Osteocyte (in vitro differentiated cells): ENCODE results near the gene TMPRSS3. TPM values are rescaled to one million over a fixed set of nuclear protein-coding genes. Genes with fewer than 3 reads are reported as not detected.

Experiments used
- DNase-seq: peaks from one replicate; pipeline ENCODE4 v3.0.0; 2021; ENCODE audit warnings: mixed read lengths; ENCODE audit not compliant: unreplicated experiment; ENCODE audit errors: extremely low spot score
- H3K27ac Mint-ChIP-seq: one replicate; pipeline ENCODE4 v1.8.0; 2021; ENCODE audit warnings: mild to moderate bottlenecking, mixed read lengths; ENCODE audit not compliant: unreplicated experiment
- H3K27me3 Mint-ChIP-seq: one replicate; pipeline ENCODE4 v1.8.0; 2021; ENCODE audit warnings: mixed read lengths; ENCODE audit not compliant: unreplicated experiment
- H3K36me3 Mint-ChIP-seq: one replicate; pipeline ENCODE4 v1.8.0; 2021; ENCODE audit warnings: mixed read lengths; ENCODE audit not compliant: unreplicated experiment
- H3K4me1 Mint-ChIP-seq: one replicate; pipeline ENCODE4 v1.8.0; 2021; ENCODE audit warnings: mixed read lengths; ENCODE audit not compliant: unreplicated experiment
- H3K4me3 Mint-ChIP-seq: one replicate; pipeline ENCODE4 v1.8.0; 2021; ENCODE audit warnings: mild to moderate bottlenecking, moderate library complexity, mixed read lengths; ENCODE audit not compliant: unreplicated experiment
- H3K9me3 Mint-ChIP-seq: one replicate; pipeline ENCODE4 v1.8.0; 2021; ENCODE audit warnings: mixed read lengths; ENCODE audit not compliant: unreplicated experiment
- total RNA-seq: library from RNA; stranded (reverse); gene quantifications from 2 replicates; pipeline ENCODE4 v1.2.1, GENCODE V29; 2021
- TF ChIP-seq, protein P1 (sequence below): fragments of 200-600 bp; sonication (generic); IDR thresholded peaks from 2 replicates; pipeline ENCODE4 v1.5.0; 2021; ENCODE audit warnings: antibody characterized with exemption, mild to moderate bottlenecking, moderate library complexity

The TMPRSS3 gene
- total RNA-seq, 1 donor from 2014 or later: not detected

DNA sequence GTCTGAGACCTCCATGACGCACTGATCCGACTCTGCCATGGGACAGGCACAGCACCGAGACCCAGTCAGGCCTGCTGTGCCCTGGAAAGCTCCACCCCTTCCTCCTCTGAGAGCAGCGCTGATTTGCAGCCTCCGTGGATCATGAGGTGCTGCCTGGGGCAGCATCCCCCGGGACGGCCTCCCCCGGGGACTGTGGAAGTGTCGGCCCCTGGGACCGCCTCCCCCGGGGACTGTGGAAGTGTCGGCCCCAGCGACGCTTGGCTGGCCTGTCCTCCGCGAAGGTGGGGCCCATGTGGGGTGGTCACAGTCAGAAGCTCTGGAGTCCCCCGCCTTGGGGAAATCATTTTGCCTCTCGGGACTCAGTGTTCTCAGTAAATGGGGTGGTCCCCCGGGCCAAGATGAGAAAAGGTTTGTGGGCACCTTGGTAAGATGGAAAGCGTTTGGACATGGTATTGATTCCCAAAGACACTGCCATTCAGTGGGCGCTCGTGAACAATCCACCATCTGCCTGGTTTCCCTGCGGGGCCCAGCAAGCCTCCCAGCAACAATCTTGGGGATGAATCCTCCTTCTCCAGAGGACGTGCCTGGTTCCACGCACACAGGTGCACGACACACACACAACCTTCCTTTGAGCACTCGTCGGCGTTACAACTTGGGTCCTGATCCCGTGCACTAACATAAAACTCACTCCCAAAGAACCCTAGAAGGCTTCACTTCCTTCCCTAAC is 48.1 kb downstream of the TMPRSS3 start:
- TF ChIP-seq, protein P1, sequence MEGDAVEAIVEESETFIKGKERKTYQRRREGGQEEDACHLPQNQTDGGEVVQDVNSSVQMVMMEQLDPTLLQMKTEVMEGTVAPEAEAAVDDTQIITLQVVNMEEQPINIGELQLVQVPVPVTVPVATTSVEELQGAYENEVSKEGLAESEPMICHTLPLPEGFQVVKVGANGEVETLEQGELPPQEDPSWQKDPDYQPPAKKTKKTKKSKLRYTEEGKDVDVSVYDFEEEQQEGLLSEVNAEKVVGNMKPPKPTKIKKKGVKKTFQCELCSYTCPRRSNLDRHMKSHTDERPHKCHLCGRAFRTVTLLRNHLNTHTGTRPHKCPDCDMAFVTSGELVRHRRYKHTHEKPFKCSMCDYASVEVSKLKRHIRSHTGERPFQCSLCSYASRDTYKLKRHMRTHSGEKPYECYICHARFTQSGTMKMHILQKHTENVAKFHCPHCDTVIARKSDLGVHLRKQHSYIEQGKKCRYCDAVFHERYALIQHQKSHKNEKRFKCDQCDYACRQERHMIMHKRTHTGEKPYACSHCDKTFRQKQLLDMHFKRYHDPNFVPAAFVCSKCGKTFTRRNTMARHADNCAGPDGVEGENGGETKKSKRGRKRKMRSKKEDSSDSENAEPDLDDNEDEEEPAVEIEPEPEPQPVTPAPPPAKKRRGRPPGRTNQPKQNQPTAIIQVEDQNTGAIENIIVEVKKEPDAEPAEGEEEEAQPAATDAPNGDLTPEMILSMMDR: no peak
- Mint-ChIP-seq H3K27ac (no peak overlapping the region), H3K9me3 (no peaks in the 10 kb centered on the region), H3K4me1 (no peaks in the 10 kb centered on the region), H3K4me3 (no peak overlapping the region), H3K27me3 (no peaks in the 10 kb centered on the region), H3K36me3 (no peaks in the 10 kb centered on the region)
- DNase-seq: peak; percentile 70

DNA sequence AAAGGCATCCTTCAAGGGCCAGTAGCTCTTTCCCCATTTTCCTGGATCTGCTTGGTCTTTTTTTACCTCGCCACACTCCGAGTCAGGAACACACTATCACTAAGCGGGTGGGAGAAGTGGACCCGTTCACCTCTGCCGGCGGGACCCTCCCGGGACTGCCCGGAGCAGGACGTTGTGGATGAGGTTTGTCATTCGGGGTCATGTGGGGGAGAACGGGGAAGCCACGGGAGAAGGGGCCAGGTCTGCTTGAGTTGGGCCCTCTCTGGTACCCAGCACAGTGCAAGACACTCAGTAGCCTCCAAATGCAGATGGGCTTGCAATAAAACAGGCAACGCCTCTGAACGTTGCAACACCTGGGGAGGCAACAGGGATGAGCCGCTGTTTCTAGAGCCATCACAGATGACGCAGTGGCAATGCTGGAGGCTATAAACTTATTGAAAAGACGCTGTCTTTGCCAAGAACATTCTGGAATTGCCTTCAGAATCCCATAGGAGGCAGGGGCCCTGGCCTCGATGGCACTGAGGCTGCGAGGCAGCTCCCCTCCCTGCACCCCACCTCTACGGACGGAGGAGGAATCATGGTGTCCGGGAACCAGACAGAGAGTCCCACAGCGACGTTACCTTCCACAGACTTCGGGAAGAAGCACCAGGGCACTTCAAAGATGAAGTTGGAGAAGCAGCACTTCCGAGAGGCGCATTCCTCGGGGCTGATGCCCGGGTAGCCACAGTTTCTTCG is 48.8 kb downstream of the TMPRSS3 start:
- Mint-ChIP-seq H3K4me1 (no peaks in the 10 kb centered on the region), H3K36me3 (no peaks in the 10 kb centered on the region), H3K27ac (no peak overlapping the region), H3K4me3 (no peak overlapping the region), H3K27me3 (no peaks in the 10 kb centered on the region), H3K9me3 (no peaks in the 10 kb centered on the region)
- TF ChIP-seq, protein P1: no peak
- DNase-seq: peak; percentile 63

DNA sequence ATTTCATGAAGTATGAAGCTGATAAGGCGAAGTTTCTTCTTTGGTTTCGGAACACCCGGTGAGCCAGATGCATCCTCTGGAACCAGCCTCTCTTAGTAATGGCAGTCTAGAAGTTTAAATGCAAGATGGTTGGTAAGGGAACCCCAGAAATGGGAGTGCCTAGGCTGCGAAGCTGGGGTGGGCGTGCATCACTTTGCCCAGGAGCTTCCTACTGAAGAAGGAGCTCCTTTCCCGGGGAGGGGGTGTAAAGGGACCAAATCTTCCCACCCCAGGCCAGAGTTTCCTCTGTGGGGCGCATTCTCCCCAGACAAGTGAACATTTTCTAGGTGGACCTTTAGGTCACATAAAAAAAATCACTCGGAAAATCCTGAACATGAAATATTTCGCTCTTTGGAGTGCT is 49.4 kb downstream of the TMPRSS3 start:
- TF ChIP-seq, protein P1: no peak
- H3K36me3 Mint-ChIP-seq: no peaks in the 10 kb centered on the region
- H3K4me3 Mint-ChIP-seq: no peak overlapping the region
- no peaks in the 10 kb centered on the region for H3K27me3 Mint-ChIP-seq
- DNase-seq: peak; percentile 38
- no peaks in the 10 kb centered on the region for H3K4me1 Mint-ChIP-seq
- no peaks in the 10 kb centered on the region for H3K9me3 Mint-ChIP-seq
- no peak overlapping the region for H3K27ac Mint-ChIP-seq

DNA sequence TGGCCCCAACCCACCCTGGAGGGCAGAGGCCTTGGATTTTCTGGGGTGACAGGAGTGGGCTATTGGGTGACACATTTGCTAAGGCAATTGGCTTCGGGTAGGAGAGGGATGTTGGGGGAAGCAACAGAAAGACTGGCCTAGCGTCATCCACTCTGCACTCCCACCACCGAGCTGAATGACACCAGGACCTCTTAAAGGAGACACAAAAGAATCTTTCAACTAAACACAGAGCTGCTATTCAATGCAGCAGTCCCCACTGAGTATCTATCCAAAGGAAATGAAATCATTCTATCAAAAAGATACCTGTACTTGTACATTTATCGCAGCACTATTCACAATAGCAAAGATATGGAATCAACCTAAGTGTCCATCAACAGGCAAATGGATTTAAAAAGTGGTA is 51.2 kb downstream of the TMPRSS3 start:
- Mint-ChIP-seq H3K36me3 (no peaks in the 10 kb centered on the region), H3K9me3 (no peaks in the 10 kb centered on the region), H3K4me1 (no peaks in the 10 kb centered on the region), H3K27me3 (no peaks in the 10 kb centered on the region), H3K4me3 (no peak overlapping the region), H3K27ac (no peak overlapping the region)
- TF ChIP-seq, protein P1: no peak
- DNase-seq: no peak

DNA sequence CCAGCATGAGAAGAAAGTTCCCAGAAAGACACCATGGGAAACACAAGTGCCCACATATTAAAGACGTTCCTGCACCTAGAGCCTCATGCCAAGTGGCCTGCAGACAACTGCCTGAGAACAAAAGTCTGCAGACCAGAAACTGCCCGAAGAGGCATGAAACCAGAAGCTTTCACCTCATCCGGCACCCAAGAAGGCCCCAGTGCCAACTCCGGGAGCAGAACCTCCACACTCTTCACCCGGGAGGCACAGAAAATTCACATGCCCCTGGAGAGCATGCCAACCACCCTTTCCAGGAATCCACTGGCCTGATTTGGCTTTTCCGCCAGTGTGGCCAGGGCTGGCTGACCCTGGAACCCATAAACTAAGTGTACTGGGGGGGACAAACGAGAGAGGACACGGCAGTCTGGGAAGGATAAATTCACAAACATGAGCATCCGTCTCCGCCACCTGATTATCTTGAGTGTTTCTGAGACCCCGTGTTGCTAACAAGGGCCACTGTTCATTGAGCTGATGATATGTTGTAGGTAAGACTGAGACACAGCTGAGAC is 51.8 kb downstream of the TMPRSS3 start:
- TF ChIP-seq, protein P1: no peak
- no peaks in the 10 kb centered on the region for H3K27me3 Mint-ChIP-seq
- H3K9me3 Mint-ChIP-seq: no peaks in the 10 kb centered on the region
- H3K4me3 Mint-ChIP-seq: no peak overlapping the region
- H3K4me1 Mint-ChIP-seq: no peaks in the 10 kb centered on the region
- no peak overlapping the region for H3K27ac Mint-ChIP-seq
- DNase-seq: peak; percentile 57
- H3K36me3 Mint-ChIP-seq: no peaks in the 10 kb centered on the region
